ENCODE data around the gene PDE6G.

PDE6G gene

DNA sequence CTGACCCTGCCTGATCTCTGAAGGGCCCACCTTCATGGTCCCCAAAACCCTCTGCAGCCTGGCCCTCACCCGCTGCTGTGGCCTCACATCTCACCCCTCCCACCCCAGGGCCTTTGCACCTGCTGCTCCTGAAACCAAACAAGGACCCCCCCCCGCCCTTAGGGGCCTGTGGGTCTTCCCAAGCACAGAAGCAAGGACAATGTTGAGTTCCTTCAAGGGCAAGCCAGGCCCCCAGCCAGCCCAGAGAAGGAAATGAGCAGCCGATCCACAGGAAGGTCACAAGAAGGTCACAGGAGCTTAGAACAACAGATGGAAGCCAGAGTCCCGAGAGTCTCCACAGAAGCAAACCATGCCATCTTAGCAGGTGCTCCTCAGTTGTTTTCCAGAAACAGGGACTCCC is 493 bp upstream of the PDE6G start:
- DNase-seq: no peak

DNA sequence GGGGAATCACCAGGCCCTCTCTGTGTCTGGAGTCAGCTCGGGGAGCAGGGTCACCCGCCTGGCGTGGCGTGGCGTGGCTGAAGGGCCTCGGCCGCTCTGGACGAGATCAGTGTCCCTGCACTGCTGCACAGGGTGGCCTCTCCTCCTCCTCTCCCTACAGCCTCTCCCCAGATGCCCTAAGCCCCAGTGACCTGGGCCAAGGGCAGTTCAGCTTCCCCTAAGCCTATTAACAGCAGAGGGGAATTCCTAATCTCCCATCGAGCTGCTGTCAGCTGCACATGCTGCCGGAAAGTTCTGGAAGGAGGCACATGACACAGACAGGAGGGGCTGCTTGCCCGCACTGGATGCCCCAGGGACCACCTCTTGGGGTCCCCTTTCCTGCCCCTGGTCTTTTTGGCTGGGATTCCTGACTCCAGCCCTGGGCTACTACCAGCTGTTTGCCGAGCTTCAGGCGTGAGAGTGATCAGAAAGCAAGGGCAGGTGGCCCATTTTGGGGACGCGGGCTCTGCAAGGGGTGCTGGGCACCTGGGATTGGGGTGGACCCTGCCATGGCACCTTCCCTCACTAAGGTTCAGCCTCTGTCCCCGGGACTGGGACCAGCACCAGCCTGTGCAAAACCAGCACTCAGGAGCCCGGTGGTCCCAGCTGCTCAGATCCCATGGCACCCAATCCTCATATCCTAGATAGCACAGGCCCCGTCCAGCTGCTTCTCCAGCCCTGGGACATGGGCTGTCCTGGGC is 794 bp downstream of the PDE6G start:
- DNase-seq: no peak

DNA sequence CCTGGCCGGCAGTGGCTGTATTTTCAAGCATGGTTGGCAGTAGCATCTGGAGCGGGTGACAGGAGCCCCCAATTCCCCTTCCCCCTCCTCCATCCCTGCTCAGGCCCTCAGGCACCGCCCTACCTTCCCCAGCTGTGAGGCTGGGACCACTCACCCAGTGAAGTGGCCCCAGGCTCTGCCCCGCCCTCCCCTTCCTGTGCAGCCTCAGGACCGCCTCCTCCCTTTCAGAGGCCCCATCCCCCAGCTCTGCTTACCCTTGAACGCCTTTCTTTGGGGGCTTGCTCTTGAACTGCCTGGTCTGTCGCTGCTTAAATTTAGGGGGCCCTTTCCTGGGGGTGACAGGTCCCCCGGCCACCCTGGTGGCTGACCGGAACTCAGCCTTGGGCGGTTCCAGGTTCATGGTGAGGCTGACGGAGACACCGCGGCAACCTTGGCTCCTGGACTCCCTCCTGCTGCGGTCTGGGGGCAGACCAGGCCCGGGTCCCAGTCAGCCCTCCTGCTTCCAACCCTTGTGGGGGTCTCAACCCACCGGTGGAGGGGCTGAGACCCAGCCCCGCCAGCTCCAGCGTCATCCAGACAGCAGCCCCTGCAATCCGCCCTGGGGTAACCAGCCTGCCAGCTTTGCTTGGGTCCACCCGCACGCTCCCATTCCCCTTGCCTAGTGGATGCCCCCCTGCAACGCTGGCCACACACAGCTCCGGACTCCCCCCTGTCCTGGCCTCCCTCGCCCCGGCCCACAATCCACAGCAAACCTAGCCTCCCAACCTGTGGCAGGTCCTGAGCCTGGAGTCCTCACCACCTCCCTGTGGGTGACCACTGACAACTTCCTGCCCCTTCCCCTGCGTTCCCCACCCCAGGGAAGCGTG is 3.2 kb downstream of the PDE6G start:
- no peak for DNase-seq

DNA sequence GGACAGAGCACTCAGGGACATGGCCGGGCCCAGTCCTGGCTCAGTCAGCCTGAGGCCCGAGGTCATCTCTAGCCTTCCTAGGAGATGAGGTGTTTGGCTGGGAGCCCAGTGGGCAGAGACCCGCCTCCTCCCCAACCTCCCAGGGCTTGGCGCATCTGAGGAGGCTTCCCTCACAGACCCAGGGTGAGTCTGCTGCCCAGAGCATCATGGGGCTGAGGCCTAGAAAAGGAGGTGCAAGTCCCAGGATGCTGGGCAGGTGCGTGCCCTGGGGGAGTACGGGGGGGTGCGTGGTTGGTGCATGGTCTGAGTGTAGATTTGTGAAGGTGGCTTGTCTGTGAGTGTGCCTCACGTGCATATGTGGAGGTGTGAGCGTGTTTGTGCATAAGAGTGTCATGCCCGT is 4.7 kb downstream of the PDE6G start:
- no peak for DNase-seq

DNA sequence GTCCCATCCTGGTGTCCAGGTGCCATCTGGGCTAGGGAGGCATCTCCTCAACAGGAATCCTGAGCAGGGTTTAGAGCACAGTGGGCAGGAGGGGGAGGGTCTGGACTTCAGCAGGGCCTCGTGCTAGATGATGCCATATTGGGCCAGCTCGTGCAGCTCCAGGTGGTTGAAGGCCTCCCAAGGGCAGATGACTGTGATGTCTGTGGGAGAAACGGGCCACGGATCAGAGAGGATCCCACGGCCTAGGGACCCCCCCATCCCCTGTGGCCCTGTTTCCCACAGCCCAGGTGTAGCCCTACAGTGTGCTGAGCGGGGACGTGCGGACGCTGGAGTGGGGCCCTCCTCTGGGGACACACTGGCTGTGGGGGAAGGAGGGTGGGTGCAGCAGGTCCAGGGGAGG is 5.4 kb downstream of the PDE6G start:
- no peak for DNase-seq

DNA sequence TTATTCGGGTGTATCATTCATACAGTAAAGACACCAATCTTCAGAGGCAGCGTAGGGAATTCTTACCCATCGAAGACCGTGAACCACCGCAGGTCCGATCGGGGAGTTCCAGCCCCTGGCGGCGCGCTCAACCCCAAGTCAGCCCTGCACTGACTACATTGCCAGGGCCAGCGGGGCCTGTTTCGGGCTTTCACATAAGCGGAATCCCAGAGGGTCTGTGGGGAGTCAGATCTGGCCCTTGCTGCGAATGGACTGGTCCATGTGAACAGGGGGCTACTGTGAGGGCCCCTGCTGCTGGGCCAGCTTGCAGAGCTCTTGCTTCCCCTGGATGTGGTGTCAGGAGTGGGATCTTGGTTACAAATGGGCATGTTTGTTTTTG is 7.6 kb downstream of the PDE6G start:
- DNase-seq: no peak

DNA sequence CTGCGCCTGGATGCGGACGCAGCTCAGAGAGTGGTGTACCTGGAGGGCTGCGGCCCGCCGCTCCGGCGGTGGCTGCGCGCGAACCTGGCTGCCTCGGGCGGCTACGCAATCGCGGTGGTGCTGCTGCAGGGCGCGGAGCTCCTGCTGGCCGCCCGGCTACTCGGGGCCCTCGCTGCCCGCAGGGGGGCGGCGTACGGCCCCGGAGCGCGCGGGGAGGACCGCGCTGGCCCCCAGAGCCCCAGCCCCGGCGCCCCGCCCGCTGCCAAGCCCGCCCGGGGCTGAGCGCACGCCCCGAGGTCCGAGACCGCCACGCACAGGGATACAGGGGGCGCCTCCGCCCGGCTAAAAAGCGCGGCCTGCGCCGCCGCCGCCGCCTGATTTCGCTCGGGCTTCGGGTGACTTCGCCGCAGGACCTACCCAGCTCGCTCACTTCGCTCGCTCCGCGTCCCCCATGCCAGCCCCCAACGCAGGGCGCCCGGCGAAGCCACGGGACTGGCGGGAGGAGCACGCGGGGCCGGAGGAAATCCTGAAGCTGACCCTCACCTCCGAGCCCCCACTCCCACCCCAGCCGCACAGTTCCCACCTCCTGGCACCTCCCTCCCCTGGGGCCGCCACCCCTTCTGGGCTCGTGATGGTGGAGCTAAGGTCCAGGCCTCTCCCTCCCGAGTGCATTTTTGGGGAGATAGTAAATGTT is 8.2 kb downstream of the PDE6G start:
- DNase-seq: no peak

DNA sequence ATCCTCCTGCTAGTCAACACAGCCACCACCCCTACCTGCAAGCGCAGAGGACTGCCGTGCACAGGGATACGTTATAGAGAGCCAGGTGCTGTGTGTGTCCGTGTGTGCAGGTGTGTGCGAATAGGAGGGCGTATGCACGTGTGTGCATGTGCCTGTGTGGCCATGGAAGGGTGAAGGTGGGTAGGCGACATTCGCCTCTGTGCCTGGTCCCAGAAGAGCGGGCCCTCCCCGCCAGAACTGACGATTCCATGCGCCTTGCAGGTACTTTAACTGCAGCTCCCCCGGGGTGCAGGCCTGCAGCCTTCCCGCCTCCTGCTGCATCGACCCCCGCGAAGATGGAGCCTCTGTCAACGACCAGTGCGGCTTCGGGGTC is 8.7 kb downstream of the PDE6G start:
- no peak for DNase-seq

DNA sequence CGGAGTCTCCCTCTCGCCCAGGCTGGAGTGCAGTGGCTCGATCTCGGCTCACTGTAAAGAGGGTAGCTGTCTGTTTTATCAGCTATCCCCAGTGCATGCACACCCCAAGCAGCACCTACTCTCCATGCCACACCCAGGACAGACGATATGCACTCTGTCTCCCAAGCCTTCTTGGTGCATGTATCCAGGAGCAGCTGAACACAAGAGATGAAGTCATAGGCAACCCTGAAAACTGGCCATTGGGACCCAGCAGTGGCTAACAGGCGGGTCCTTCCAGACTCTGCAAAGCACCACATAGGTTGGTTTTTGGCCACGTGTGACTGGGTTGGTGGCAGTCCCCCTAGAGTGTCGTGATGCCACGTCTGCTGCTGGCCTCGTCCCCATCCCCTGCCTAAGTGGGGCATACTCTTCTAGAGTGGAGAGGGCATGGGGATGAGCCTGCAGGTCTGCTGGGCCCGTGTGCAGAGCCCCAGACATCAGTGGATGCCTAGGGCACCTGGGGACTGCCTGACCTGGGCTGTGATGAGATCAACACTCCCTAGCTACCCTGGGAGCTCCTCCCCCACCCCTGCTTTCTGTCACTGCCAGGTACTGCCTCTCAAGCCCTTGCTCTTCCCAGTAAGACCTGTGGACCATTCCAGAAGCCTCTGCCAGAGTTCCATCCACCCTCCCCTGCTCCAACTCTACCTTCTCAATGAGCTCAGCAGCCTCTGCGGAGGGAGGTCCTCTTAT is 9.3 kb downstream of the PDE6G start:
- no peak for DNase-seq

DNA sequence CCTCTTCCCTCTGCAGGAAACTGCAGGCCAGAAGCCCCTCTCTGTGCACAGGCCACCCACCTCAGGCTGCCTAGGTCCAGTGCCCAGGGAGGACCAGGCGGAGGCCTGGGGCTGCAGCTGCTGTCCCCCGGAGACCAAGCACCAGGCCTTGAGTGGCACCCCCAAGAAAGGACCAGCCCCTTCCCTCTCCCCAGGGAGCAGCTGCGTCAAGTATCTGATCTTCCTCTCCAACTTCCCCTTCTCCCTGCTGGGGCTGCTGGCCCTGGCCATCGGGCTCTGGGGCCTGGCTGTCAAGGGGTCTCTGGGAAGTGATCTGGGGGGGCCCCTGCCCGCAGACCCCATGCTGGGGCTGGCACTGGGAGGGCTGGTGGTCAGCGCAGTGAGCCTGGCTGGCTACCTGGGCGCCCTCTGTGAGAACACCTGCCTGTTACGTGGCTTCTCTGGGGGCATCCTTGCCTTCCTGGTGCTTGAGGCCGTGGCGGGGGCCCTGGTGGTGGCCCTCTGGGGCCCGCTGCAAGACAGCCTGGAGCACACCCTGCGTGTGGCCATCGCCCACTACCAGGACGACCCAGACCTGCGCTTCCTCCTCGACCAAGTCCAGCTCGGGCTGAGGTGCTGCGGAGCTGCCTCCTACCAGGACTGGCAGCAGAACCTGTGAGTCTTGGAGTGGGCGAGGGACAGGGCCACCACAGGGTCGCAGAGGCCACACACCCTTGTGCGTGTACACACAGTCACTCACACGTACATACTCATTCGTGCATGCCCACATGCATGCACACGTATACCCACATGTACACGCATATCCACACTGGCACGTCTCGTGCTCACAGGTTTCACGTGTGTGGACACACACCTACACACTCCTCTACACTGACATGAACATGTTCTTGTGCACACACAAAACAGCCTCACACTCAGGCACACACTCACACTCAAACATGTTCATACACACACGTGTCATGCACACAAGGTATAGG is 11.1 kb downstream of the PDE6G start:
- DNase-seq: no peak

DNA sequence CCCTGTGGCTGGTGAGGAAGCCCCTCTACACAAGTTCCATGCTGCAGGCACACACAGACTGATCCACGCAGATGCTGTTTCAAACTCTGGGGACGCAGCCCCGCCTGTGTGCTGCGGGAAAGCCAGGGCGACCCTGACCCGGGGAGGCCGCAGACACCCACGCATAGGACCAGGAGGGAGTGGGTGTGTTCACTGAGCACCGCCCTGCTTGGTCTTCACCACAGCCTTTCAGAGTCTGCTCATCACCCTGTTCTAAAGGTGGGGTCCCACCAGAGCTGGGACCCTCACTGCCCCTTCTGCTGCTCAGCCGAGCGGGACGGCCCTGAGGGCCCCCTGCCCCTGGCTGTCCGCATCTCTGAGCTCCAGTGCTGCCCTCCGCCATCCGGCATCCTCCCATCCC is 11.8 kb downstream of the PDE6G start:
- no peak for DNase-seq

DNA sequence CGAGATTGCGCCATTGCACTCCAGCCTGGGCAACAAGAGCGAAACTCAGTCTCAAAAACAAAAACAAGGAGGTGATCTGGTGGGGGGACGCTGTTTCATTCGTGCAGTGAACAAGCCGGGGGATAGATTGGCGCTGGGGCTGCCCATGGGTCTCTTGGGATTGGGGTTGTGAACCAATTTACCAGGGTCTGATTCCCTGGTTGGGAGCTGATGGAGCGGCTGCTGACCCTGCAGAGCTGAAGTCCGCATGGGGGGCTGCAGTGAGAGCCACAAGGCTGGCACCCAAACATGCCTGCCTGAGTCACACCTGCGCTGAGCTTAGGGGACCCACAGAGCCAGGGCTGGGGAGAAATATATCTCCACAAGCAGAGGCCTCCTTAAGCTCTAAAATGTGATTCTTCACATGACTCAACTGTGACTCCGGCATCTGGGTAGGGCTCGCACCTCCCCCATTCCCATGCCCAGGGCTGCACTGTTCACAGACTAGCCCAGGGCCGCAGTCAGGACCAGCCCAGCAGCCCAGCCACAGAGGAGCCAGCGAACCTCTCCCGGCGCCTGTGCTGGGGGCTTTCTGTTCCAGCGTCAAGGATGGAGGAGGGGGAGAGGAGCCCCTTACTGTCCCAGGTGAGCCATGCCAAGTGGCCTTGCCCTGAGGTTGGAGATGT is 14.4 kb downstream of the PDE6G start:
- no peak for DNase-seq

DNA sequence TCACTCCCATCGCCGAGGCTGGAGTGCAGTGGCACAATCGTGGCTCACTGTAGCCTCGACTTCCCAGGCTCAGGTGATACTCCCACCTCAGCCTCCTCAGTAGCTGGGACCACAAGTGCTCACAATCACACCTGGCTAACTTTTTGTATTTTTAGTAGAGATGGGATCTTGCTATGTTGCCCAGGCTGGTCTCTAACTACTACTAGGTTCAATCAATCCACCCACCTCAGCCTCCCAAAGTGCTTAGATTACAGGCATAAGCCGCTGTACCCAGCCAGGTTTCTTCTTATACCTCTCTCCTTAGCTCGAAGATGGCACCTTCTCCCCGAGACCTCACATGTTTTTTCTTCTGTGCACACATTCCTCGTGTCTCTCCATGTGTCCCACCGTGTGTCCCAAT is 16.3 kb downstream of the PDE6G start:
- DNase-seq: no peak

DNA sequence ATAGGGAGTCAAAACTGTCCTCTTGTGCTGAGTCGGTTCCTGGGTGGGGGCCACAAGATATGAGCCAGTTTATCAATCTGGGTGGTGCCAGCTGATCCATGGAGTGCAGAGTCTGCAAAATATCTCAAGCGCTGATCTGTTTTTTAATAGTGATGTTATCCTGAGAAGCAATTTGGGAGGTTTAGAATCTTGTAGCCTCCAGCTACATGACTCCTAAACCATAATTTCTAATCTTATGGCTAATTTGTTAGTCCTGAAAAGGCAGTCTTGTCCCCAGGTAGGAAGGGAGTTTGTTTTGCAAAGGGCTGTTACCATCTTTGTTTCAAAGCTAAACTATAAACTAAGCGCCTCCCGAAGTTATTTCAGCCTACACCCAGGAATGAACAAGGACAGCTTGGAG is 17.7 kb downstream of the PDE6G start:
- DNase-seq: no peak

DNA sequence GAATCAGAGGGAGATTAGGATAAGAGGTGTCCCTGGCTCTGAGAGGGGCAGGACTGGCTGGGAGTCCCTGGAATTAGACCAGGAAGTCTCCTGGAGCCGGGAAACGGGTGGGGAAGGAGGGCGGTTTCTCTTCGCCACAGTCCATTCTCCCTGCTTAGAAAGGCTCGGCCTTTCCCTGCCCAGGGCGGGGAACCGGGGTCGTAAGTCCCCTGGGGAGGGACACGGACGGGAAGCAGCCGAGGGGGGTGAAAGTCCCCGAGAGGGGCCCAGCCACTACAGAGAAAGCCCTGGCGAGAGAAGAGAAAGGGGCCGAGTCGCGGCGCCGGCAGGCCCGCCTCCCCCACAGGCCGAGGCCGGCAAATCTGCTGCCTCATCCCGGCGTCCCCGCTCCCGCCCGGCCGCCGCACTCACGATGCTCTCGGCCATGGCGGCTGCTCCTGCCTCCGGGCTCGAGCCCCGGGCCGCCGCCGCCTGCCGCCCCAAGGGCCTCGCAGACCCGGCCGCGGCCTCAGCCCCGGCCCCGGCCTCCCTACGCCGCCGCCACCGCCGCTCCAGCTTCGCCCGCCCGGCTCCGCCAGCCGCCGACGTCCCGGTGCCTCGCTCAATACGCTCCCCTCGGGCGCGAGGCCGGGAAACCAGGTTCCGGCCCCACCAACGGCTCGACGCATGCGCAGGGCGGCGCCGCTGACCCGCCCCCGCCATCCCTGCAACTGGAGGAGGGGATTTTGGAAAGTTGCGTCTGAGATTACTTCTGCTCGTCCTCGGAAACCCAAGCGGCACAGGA is 19.6 kb downstream of the PDE6G start, which contains the start of the genes NPLOC4 and TSPAN10:
NPLOC4 (minus strand) TSS at position 608 of the 784 bp plus-strand sequence; CDS start at position 426, 182 bp downstream.
TSPAN10 (plus strand) TSS at position 692 of the 784 bp plus-strand sequence. CDS start 5,217 bp downstream, outside the sequence.
- DNase-seq: no peak

DNA sequence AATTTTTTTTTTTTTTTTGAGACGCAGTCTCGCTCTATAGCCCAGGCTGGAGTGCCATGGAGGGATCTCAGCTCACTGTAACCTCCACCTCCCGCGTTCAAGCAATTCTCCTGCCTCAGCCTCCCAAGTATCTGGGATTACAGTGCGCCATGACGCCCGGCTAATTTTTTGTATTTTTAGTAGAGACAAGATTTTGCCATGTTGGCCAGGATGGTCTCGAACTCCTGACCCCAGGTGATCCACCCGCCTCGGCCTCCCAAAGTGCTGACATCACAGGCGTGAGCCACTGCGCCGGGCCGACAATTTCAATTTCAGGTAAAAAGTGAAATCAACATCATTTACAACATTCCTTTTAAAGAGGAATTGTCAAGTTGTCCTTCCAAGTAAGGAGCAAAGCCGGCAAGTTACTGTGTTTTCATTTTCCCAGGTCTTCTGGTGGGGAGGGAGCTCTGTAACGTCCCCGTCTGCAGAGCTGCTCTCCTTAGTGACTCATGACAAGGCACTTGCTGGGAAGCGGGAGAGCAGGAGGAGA is 20.3 kb downstream of the PDE6G start:
- DNase-seq: no peak

DNA sequence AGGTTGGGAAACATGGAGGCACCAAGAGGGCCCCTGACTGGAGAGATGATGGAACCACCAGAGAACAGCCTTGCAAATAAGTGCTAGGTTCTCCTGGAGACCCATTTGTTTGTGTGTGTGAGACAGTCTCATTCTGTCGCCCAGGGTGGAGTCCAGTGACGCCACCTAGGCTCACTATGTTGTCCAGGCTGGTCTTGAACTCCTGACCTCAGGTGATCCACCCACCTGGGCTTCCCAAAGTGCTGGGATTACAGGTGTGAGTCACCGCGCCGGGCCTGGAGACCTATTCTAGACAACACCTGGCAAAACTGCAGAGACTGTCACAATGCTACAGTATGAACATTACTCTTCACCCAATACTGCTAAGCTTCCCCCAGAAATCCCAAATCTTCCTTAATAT is 20.9 kb downstream of the PDE6G start:
- DNase-seq: no peak

DNA sequence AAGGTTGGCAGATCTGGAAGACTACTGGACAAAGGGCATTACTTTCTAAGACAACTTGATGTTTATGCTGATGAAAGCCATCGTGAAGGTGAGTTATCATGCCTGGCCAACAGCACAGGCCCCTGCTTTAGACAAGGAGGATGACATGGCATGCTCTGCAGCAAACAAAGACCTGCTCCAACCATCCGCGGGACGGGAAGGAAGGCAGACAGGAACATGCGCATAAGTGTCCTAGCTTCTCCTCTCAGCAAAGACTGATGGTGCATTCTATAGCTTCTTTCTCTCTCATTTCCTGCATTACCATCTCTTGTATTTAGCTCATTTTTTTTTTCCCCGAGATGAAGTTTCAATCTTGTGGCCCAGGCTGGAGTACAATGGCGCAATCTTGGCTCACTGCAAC is 24.9 kb downstream of the PDE6G start:
- DNase-seq: no peak

DNA sequence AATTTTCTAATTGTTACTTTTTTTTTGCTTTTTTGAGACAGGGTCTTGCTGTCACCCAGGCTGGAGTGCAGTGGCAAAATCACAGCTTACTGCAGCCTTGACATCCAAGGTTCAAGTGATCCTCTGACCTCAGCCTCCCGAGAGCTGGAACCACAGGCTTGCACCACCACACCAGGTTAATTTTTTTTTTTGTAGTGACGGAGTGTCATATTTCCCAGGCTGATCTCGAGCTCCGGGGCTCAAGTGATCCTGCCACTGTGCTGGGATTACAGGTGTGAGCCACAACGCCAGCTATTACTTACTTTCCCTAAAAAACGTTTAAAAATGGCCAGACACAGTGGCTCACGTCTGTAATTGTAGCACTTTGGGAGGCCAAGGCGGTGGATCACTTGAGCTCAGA is 26.1 kb downstream of the PDE6G start:
- no peak for DNase-seq

All from SIG-M5 (cell line).